GM12873 (cell line): ENCODE results near the gene S100A13.
A peak's percentile ranks its signal among the peaks of the same experiment; 100 is the strongest.

Source experiments
- CTCF ChIP-seq: IDR thresholded peaks from 2 replicates; pipeline ENCODE4 v1.5.1; 2012; ENCODE audit warnings: low read depth, mild to moderate bottlenecking, moderate library complexity, low read length, control low read depth; ENCODE audit not compliant: insufficient read depth; ENCODE audit errors: missing control alignments

The S100A13 gene

DNA sequence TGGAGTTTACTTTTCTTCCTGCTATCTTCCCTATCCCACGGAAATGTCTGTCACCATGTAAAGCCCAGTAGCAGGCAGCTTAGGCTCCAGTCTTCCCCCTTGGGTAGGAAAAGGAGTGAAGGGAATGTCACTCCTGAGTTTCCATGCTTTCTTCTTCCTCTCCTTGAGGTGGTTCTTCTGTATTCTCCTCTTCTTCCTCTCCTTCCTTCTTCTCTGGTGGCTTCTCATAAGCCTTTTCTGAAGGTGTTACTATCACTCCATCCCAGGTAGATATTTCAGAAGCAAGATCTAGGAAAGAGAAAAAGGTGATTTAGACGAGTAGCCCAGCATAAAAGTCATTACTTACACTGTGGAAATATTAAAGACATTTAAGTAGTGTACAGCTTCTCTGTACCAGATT lies 35.0 kb upstream of the S100A13 start:
- no peak for TF ChIP-seq CTCF

DNA sequence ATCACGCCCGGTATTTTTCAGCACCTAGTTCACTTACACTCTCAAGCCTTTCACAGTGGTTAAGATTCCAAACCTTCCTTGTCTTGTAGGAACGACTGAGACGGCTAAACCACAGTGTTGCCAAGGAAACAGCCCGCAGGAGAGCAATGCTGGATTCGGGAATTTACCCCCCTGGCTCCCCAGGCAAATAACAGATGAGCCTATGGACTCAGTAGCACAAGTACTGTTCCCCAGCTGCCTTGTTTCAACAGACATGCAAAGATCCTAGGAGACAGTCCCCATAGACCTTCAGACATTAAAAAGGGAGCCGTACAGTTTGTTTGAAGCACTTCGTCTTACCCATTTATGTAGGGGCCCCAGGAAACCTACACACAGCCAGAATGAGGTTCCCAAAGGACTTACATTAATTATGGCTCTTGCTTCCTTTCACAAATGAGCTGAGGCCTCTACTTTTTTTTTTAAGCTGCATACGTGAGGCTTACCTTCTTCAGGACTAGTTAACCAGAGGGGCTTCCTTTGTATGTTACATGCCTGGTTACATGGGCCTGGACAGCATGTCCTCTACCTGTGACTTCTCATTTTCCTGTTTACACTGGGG lies 33.9 kb upstream of the S100A13 start:
- no peak for TF ChIP-seq CTCF

- TF ChIP-seq CTCF, result no peak
Measured at GRCh38 chr1:153659656-153660055, 32.4 kb upstream of the S100A13 start.

- no peak for TF ChIP-seq CTCF
Measured at GRCh38 chr1:153659175-153659534, 31.9 kb upstream of the S100A13 start.

DNA sequence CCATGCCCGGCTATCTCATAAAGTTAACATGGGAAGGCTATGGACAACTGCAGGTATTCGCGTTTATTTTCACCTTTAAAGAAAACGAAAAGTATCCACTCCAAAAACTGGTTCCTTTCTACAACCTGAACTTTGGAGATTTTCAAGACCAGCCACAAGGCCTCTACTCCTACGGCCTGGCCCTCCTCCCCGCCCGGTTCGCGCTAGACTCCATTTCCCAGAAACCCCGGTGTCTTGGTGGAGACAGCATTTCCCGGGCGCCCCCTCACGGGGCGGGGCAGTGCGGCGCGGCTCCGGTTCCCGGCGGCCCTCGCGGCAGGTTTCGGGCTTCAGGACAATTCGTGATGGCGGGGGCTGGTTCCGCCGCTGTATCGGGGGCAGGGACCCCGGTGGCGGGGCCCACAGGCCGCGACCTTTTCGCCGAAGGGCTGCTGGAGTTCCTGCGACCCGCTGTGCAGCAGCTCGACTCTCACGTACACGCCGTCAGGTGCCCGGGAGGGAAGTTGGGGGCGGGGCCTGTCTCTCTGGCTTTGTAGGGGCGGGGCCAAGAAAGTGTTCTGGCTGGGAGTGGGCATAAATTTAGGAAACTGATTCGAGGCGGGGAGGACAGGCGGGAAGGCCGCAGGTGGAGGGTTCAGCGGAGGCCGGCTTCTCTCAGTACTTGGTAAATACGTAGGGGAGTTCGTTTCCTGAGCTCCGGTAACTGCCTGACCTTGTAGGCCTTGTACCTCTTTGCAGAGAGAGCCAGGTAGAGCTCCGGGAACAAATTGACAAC lies 31.3 kb upstream of the S100A13 start, which contains the start of gene SNAPIN:
Gene SNAPIN, plus strand, starts transcription at position 304 of the 775 bp plus-strand sequence. Its CDS starts 41 bp downstream, at position 345.
- TF ChIP-seq CTCF, result peak; percentile 4

DNA sequence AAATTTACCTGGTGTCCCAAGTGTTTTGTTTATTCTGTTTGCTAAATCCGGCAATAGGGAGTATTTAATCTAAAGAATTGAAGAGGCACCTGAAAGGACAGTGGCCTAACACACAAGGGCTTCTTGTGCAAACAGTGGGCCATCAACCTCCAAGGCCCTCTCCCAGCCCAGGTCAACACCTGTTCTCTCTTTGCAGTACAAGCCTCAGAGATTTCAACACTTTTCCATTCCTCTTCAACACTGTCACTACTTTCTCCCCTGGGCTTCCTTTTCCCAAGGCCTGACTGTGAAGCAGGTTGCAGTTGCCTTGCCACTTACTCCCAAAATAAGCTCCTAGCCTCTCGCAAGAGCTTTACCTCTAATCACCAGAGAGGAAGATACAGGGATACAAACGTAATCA lies 28.0 kb upstream of the S100A13 start:
- no peak for TF ChIP-seq CTCF

GRCh38 chr1:153652805-153653500 lies 25.6 kb upstream of the S100A13 start:
- TF ChIP-seq CTCF, result no peak
